HCT116 (cell line): ENCODE measurements around the gene INIP.

Experiments
- ATF3 ChIP-seq: IDR thresholded peaks from 2 replicates; pipeline ENCODE4 v1.6.1; 2012
- EZH2phosphoT487 ChIP-seq: fragments of 200-600 bp; IDR thresholded peaks from 2 replicates; pipeline ENCODE4 v1.6.1; 2018; ENCODE audit warnings: antibody characterized with exemption, borderline replicate concordance
- POLR2A ChIP-seq: IDR thresholded peaks from 2 replicates; pipeline ENCODE4 v1.7.0; 2011; ENCODE audit warnings: borderline replicate concordance; ENCODE audit not compliant: insufficient read depth, insufficient read length; ENCODE audit errors: extremely low read depth

GRCh38 chr9:112754578-112754977 is 36.7 kb upstream of the INIP start:
- TF ChIP-seq EZH2phosphoT487 (no peak), POLR2A (no peak), ATF3 (no peak)
